HG02884 (cell line): ENCODE data around the gene PIGL.
"Not testable (repeated sequence)": the region's sequence is repeated elsewhere in the genome, so short reads cannot be mapped to it uniquely, and the experiment has no call there.

ENCODE experiments used
- ATAC-seq: cut with Tn5 transposase; IDR thresholded peaks from one replicate; pipeline ENCODE4 v1.9.1; 2021; ENCODE audit warnings: mild to moderate bottlenecking, moderate library complexity; ENCODE audit not compliant: unreplicated experiment

PIGL gene

GRCh38 chr17:16273499-16273898 lies 56.5 kb downstream of the PIGL start:
- ATAC-seq, result no peak

GRCh38 chr17:16273929-16274339 lies 56.9 kb downstream of the PIGL start:
- no peak for ATAC-seq

GRCh38 chr17:16275024-16275423 lies 58.0 kb downstream of the PIGL start:
- ATAC-seq, result no peak

GRCh38 chr17:16277163-16277562 lies 60.2 kb downstream of the PIGL start:
- no peak for ATAC-seq

- ATAC-seq, result no peak
These were observed 64.3 kb downstream of the PIGL start for GRCh38 chr17:16281351-16281750.

GRCh38 chr17:16282522-16282921 lies 65.5 kb downstream of the PIGL start:
- ATAC-seq, result no peak

- no peak for ATAC-seq
These were observed 66.7 kb downstream of the PIGL start for GRCh38 chr17:16283705-16284104.

GRCh38 chr17:16285646-16286008 lies 68.6 kb downstream of the PIGL start:
- ATAC-seq, result no peak

GRCh38 chr17:16286009-16286946 lies 69.3 kb downstream of the PIGL start:
- peak; percentile 77 for ATAC-seq

- ATAC-seq, result no peak
These were observed 70.0 kb downstream of the PIGL start for GRCh38 chr17:16286947-16287562.

- no peak for ATAC-seq
These were observed 70.6 kb downstream of the PIGL start for GRCh38 chr17:16287563-16288027.

GRCh38 chr17:16288860-16289571 lies 72.0 kb downstream of the PIGL start:
- no peak for ATAC-seq

- no peak for ATAC-seq
These were observed 76.9 kb downstream of the PIGL start for GRCh38 chr17:16293931-16294330.

GRCh38 chr17:16294560-16294959 lies 77.5 kb downstream of the PIGL start:
- ATAC-seq, result no peak

GRCh38 chr17:16296072-16296471 lies 79.1 kb downstream of the PIGL start:
- not testable (repeated sequence) for ATAC-seq

- no peak for ATAC-seq
These were observed 80.5 kb downstream of the PIGL start for GRCh38 chr17:16297367-16298139.

- ATAC-seq, result no peak
These were observed 81.2 kb downstream of the PIGL start for GRCh38 chr17:16298140-16298662.

GRCh38 chr17:16300554-16300953 lies 83.5 kb downstream of the PIGL start:
- ATAC-seq, result no peak

- no peak for ATAC-seq
These were observed 85.2 kb downstream of the PIGL start for GRCh38 chr17:16301963-16302855.

GRCh38 chr17:16302856-16303255 lies 85.8 kb downstream of the PIGL start:
- no peak for ATAC-seq
